GM12878 (cell line): ENCODE measurements around the gene DRC1.

Experiments
- CTCF ChIP-seq, 3 experiments: IDR thresholded peaks in 2 of 3; conservative IDR thresholded peaks in 1 of 3; 2 replicates each; pipeline ENCODE4 v1.5.1; 2011; ENCODE audit warnings: low read depth in 3 of 3, low read length in 3 of 3, mild to moderate bottlenecking in 3 of 3, control low read depth in 2 of 3, moderate library complexity in 2 of 3, inconsistent platforms in 1 of 3, mixed read lengths in 1 of 3; ENCODE audit not compliant: control insufficient read depth in 2 of 3, insufficient read depth in 1 of 3; ENCODE audit errors: extremely low read depth in 1 of 3
- STAT1 ChIP-seq: fragments of 450-650 bp; conservative IDR thresholded peaks from 2 replicates; pipeline ENCODE4 v1.6.1; 2014; ENCODE audit warnings: antibody characterized with exemption, mild to moderate bottlenecking

GRCh38 chr2:26464390-26465265 lies 62.9 kb downstream of the DRC1 start:
- TF ChIP-seq STAT1 (no peak), CTCF (IDR thresholded peaks at IDR 0.05 in 2 of 3, conservative IDR thresholded peaks at IDR 0.05 in 1 of 3; ENCODE audit: control insufficient read depth in 2 of 3, extremely low read depth in 1 of 3, insufficient read depth in 1 of 3, low read depth in 3 of 3, low read length in 3 of 3) (no peak)
